GM18502 (cell line): ENCODE results near the gene OAS2.
"Not testable (repeated sequence)": the region's sequence is repeated elsewhere in the genome, so short reads cannot be mapped to it uniquely, and the experiment has no call there.

Experiments
- ATAC-seq: cut with Tn5 transposase; IDR thresholded peaks from one replicate; pipeline ENCODE4 v1.9.1; 2021; ENCODE audit warnings: mild to moderate bottlenecking; ENCODE audit not compliant: unreplicated experiment, poor library complexity

OAS2 gene

GRCh38 chr12:112947761-112948160 is 30.6 kb upstream of the OAS2 start:
- ATAC-seq, result no peak

- no peak for ATAC-seq
These were observed 29.5 kb upstream of the OAS2 start for GRCh38 chr12:112948806-112949205.

- no peak for ATAC-seq
These were observed 27.6 kb upstream of the OAS2 start for GRCh38 chr12:112950701-112951100.

DNA sequence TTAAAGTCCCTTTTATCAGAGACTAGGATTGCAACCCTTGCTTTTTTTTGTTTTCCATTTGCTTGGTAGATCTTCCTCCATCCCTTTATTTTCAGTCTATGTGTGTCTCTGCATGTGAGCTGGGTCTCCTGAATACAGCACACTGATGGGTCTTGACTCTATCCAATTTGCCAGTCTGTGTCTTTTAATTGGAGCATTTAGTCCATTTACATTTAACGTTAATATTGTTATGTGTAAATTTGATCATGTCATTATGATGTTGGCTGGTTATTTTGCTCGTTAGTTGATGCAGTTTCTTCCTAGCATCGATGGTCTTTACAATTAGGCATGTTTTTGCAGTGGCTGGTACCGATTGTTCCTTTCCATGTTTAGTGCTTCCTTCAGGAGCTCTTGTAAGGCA is 21.2 kb upstream of the OAS2 start:
- ATAC-seq, result not testable (repeated sequence)

GRCh38 chr12:112961074-112961473 is 17.2 kb upstream of the OAS2 start:
- ATAC-seq, result no peak

DNA sequence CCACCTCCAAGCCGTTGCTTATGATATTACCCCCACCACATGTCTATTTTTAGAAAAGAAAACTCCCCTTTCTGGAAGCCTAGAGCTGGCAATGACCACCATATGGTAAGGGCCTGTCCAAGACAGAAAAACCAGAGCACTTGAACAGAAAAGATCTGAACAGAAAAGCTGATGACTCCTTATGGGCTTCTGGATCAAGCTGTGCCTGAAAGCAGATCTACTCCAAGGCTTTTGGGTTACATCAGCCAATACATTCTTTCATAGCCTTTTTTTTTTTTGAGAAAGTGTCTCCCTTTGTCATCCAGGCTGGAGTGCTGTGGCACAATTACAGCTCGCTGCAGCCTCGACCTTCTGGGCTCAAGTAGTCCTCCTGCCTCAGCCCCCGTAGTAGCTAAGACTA is 16.8 kb upstream of the OAS2 start:
- ATAC-seq, result no peak

DNA sequence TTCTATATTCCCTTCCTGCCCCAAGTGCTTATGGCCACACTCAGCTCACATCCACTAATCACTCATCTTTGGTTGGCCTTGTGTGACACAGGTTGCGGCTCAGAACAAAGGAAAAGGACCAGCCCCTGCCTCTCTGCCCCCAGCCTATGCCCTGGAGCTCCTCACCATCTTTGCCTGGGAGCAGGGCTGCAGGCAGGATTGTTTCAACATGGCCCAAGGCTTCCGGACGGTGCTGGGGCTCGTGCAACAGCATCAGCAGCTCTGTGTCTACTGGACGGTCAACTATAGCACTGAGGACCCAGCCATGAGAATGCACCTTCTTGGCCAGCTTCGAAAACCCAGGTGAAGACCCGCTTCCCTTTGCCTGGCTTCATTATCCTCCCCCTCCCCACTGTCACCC is 15.8 kb upstream of the OAS2 start:
- no peak for ATAC-seq

- no peak for ATAC-seq
These were observed 15.0 kb upstream of the OAS2 start for GRCh38 chr12:112963227-112963861.

DNA sequence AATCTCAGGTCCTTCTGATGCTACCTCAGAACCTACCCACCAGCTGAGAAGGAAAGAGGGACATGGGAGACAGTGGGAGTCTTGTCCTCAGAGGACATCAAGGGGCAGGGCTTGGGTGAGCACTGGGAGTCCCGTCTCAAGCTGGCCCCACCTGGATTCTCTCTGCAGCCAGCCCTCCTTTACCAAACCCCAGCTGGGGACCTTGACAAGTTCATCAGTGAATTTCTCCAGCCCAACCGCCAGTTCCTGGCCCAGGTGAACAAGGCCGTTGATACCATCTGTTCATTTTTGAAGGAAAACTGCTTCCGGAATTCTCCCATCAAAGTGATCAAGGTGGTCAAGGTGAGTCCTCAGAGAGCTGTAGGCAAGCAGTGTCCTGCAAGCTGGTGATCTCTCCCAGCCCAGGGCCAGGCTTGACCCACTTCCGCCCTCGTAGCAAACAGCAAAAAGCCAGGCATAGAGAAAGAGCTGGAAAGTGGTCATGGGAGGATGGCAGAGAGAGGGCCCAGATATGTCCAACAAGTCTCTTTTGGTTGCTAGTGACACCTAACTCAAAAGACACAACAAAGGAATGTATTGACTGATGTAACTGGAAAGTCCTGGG is 14.2 kb upstream of the OAS2 start:
- ATAC-seq, result no peak

DNA sequence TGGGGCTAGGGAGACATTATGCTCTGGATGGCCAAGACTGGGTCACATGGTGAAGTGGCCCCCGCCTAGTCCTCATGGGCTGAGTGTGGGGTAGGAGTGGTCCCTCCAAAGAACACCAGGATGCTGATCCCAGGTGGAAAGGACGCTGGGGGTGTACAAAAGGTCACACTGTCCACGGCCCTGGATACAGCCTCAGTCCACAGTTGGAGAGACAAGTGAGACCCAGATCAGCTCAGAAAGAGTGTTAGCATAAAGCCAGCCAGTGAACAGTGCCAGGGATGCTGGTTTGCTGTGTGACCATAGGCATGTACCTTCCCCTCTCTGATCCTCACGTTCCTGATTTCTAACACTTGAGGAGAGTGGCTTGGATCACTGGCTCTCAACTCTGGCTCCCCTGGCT is 13.4 kb upstream of the OAS2 start:
- no peak for ATAC-seq

- no peak for ATAC-seq
These were observed 12.7 kb upstream of the OAS2 start for GRCh38 chr12:112965643-112966042.

GRCh38 chr12:112967306-112967705 is 11.0 kb upstream of the OAS2 start:
- no peak for ATAC-seq

GRCh38 chr12:112967858-112968257 is 10.5 kb upstream of the OAS2 start:
- no peak for ATAC-seq

GRCh38 chr12:112969547-112970306 is 8.6 kb upstream of the OAS2 start:
- no peak for ATAC-seq

GRCh38 chr12:112970391-112970790 is 7.9 kb upstream of the OAS2 start:
- ATAC-seq, result no peak

- ATAC-seq, result no peak
These were observed 7.1 kb upstream of the OAS2 start for GRCh38 chr12:112971248-112971647.

DNA sequence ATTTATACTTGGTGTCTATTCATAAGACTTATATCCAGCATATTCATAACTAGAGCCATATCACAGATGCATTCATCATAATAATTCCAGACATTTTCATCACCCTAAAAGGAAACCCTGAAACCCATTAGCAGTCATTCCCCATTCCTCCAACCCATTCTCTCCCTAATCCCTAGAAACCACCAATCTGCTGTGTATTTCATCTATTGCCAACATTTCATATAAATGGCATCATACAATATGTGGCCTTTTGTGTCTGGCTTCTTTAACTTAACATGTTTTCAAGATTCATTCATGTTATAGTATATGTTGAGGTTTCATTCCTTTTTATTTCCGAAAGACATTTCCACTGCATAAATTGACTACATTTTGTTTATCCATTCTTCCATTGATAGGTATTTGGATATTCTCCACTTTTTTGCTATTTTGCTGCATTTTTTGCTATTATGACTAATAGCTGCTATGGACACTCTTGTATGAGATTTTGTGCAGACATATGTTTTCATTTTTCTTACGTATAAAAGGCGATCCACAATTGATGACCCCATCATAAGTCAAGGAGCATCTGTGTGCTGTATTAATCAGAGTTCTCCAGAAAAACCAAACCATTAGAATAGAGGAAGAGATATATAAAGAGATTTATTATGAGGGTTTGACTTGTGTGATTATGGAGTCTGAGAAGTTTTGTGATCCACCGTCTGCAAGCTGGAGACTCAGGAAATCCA is 5.1 kb upstream of the OAS2 start:
- ATAC-seq, result no peak

- ATAC-seq, result no peak
These were observed 4.5 kb upstream of the OAS2 start for GRCh38 chr12:112973818-112974231.

DNA sequence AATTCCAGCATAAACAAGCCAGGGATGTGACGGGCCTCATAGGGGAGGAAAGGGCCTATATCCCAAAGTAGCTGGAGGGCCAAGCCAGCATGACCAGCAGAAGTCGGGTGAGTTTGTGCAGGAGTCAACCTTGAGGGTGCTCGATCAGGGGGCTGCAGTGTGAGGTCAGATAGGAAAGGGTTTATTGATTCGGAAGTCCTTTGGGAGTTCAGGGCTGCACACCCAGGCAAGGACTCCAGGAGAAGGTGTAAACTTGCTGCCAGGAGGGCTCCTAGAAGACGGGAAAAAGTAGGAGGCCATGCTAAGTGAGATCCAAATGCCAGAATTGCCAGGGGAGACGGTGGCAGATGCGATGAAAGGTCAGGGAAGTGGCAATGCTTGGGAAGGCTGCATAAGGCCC is 3.4 kb upstream of the OAS2 start:
- no peak for ATAC-seq

GRCh38 chr12:112977139-112977538 is 1.2 kb upstream of the OAS2 start:
- no peak for ATAC-seq

- ATAC-seq, result no peak
These were observed 678 bp upstream of the OAS2 start for GRCh38 chr12:112977641-112978040.
